Nephron (organoid): ENCODE results near the gene MACROD2.

ENCODE experiments used
- H3K27ac Mint-ChIP-seq, 3 experiments: 2 replicates each; pipeline ENCODE4 v1.8.0; 2020; ENCODE audit warnings: mixed read lengths in 3 of 3, mild to moderate bottlenecking in 2 of 3, moderate library complexity in 1 of 3
- H3K27me3 Mint-ChIP-seq: 2 replicates; pipeline ENCODE4 v1.8.0; 2021; ENCODE audit warnings: low read depth, mild to moderate bottlenecking, moderate library complexity, mixed read lengths
- H3K36me3 Mint-ChIP-seq: 2 replicates; pipeline ENCODE4 v1.8.0; 2020; ENCODE audit warnings: low read depth, mixed read lengths
- H3K4me1 Mint-ChIP-seq: 2 replicates; pipeline ENCODE4 v1.8.0; 2020; ENCODE audit warnings: mixed read lengths
- H3K4me3 Mint-ChIP-seq, 3 experiments: 2 replicates each; pipeline ENCODE4 v1.8.0; 2020; ENCODE audit warnings: mild to moderate bottlenecking in 3 of 3, mixed read lengths in 3 of 3, moderate library complexity in 2 of 3
- H3K9me3 Mint-ChIP-seq: 2 replicates; pipeline ENCODE4 v1.8.0; 2020; ENCODE audit warnings: mixed read lengths
- TF ChIP-seq, protein P1 (sequence below), 3 experiments: fragments of 200-600 bp; sonication (generic); IDR thresholded peaks; one replicate each; pipeline ENCODE4 v1.5.0; 2021; ENCODE audit warnings: antibody characterized with exemption in 3 of 3; ENCODE audit not compliant: unreplicated experiment in 3 of 3

MACROD2 gene

GRCh38 chr20:14838663-14839628, 843.6 kb downstream of the MACROD2 start:
- H3K36me3 Mint-ChIP-seq = no peaks in the 10 kb centered on the region
- H3K4me3 Mint-ChIP-seq = no peak overlapping the region
- H3K27me3 Mint-ChIP-seq = peaks cover 4% of the 10 kb centered on the region
- peak overlapping the region; percentile 12 to 48 (median 30) for H3K27ac Mint-ChIP-seq
- TF ChIP-seq, protein P1, sequence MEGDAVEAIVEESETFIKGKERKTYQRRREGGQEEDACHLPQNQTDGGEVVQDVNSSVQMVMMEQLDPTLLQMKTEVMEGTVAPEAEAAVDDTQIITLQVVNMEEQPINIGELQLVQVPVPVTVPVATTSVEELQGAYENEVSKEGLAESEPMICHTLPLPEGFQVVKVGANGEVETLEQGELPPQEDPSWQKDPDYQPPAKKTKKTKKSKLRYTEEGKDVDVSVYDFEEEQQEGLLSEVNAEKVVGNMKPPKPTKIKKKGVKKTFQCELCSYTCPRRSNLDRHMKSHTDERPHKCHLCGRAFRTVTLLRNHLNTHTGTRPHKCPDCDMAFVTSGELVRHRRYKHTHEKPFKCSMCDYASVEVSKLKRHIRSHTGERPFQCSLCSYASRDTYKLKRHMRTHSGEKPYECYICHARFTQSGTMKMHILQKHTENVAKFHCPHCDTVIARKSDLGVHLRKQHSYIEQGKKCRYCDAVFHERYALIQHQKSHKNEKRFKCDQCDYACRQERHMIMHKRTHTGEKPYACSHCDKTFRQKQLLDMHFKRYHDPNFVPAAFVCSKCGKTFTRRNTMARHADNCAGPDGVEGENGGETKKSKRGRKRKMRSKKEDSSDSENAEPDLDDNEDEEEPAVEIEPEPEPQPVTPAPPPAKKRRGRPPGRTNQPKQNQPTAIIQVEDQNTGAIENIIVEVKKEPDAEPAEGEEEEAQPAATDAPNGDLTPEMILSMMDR (IDR thresholded peaks at IDR 0.05; ENCODE audit: unreplicated experiment in 3 of 3) = no peak
- H3K9me3 Mint-ChIP-seq = no peaks in the 10 kb centered on the region
- H3K4me1 Mint-ChIP-seq = peaks cover 14% of the 10 kb centered on the region

DNA sequence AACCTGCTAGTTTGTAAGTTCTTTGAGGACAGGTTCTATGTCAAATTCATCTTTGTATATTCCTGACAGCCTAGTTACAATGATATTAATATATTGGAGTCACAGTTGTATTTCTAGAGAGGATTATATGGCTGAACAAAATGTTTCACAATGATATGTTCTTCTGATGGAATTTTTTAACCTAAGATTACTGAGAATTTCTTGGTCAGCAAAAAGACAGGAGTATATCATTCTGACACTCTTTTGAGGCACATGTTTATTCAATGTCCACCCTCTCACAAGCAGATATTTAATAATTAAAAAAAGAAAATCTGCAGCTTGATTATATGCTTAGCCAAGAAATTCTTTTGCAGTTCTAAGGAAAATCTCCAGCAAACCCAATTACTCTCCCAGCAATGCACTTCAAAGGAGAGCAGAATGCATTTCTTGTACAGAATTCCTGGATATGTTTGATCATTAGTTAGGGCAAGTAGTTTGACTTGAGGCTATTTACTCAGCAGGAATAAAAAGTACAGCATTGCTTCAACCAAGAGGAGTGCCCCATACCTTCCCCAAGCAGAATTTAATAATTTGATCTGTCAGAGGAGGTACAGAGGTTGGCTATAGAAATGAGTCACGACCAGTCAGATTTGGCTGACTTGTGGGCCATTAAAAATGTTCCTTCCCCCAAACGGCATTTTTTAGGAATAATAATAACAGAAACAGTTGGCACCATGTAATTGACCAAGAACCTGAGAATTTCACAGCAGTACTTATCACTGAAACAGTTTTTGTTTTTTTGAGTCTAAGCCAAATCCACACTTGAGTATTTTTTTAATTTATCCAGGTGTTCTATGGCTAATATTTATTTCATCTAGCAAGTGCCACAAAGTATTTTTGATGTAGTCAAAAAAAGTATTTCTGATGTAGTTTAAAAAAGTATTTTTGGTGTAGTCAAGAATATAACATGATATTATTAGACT, 850.2 kb downstream of the MACROD2 start:
- Mint-ChIP-seq H3K4me1 (peaks cover 5% of the 10 kb centered on the region), H3K4me3 (no peak overlapping the region), H3K27me3 (peaks cover 8% of the 10 kb centered on the region), H3K27ac (peak overlapping the region in 2 of 3 experiments; percentile 7 to 40), H3K9me3 (no peaks in the 10 kb centered on the region), H3K36me3 (no peaks in the 10 kb centered on the region)
- TF ChIP-seq, protein P1 (IDR thresholded peaks at IDR 0.05; ENCODE audit: unreplicated experiment in 3 of 3) = no peak

DNA sequence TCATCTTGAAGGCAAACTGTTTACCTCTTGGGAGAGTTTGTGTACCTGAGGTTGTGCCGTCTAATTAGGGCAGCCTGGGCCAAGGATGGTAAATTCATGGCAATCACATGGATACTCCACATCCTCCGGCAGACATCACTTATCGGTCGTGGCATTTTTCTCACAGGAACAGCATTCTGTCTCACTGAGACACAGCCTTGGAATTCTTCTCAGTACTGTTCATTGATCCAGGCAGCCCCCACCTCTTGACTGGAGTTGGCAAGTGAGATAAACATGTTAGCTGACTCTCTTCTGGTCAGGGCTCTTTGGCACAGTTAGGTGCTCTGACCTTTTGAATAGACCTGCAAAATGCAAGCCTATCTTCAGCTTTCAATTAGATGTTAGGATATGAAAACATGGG, 853.5 kb downstream of the MACROD2 start:
- H3K36me3 Mint-ChIP-seq = no peaks in the 10 kb centered on the region
- TF ChIP-seq, protein P1 (IDR thresholded peaks at IDR 0.05; ENCODE audit: unreplicated experiment in 3 of 3) = no peak
- H3K4me3 Mint-ChIP-seq = no peak overlapping the region
- H3K27ac Mint-ChIP-seq = no peak overlapping the region
- H3K27me3 Mint-ChIP-seq = peaks cover 4% of the 10 kb centered on the region
- peaks cover 5% of the 10 kb centered on the region for H3K4me1 Mint-ChIP-seq
- no peaks in the 10 kb centered on the region for H3K9me3 Mint-ChIP-seq

GRCh38 chr20:14853079-14853478, 857.8 kb downstream of the MACROD2 start:
- TF ChIP-seq, protein P1 (IDR thresholded peaks at IDR 0.05; ENCODE audit: unreplicated experiment in 3 of 3) = no peak
- Mint-ChIP-seq H3K4me1 (peaks cover 4% of the 10 kb centered on the region), H3K4me3 (no peak overlapping the region), H3K27ac (no peak overlapping the region), H3K9me3 (no peaks in the 10 kb centered on the region), H3K27me3 (peaks cover 4% of the 10 kb centered on the region), H3K36me3 (no peaks in the 10 kb centered on the region)

DNA sequence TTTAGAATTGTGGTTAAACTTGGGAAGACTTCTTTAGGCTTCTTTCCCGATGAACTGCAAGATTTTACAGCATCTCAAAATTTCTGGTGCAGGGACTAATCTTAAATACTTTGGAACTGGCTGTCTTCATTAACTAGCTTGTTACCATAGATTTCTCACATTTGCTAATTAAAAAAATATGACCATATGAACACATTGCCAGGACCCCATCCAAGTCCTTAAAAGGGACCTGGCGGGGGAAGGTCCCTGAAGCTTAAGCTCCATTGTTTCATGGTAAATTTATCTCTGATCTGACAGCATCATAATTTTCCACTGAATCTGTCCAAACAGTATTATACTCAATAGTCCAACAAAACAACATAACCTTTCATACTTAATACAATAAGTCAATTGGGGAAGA, 859.9 kb downstream of the MACROD2 start:
- H3K27me3 Mint-ChIP-seq = no peaks in the 10 kb centered on the region
- H3K4me1 Mint-ChIP-seq = peaks cover 5% of the 10 kb centered on the region
- no peaks in the 10 kb centered on the region for H3K9me3 Mint-ChIP-seq
- H3K4me3 Mint-ChIP-seq = no peak overlapping the region
- no peak overlapping the region for H3K27ac Mint-ChIP-seq
- no peaks in the 10 kb centered on the region for H3K36me3 Mint-ChIP-seq
- TF ChIP-seq, protein P1 (IDR thresholded peaks at IDR 0.05; ENCODE audit: unreplicated experiment in 3 of 3) = no peak
